Breast epithelium (tissue), 4 donors: ENCODE measurements around the gene P2RY12. TPM values are rescaled to one million over a fixed set of nuclear protein-coding genes. Genes with fewer than 3 reads are reported as not detected.

Experiments used
- DNase-seq, 2 donors: peaks; one replicate each; pipeline ENCODE4 v3.0.0-alpha.2; 2019; ENCODE audit warnings: low spot score in 2 of 2
- H3K27ac ChIP-seq, 2 donors: fragments of 200-600 bp; sonication (generic) in 1 of 2; one replicate each; pipeline ENCODE4 v1.5.1; 2016 to 2019; ENCODE audit warnings: mild to moderate bottlenecking in 1 of 2
- H3K27me3 ChIP-seq, 2 donors: fragments of 200-600 bp; sonication (generic) in 1 of 2; one replicate each; pipeline versions ENCODE4 v1.5.1 to v1.6.0; 2017 to 2019; ENCODE audit warnings: control low read depth in 1 of 2, mild to moderate bottlenecking in 1 of 2
- H3K36me3 ChIP-seq: fragments of 200-600 bp; one replicate; pipeline ENCODE4 v1.5.1; 2019
- H3K4me1 ChIP-seq, 2 donors: fragments of 200-600 bp; sonication (generic); one replicate each; pipeline ENCODE4 v1.5.1; 2016 to 2019; ENCODE audit warnings: control low read depth in 1 of 2
- H3K4me3 ChIP-seq, 3 donors: fragments of 200-600 bp; sonication (generic); 1 replicate in 2 of 3; 2 replicates in 1 of 3; pipeline ENCODE4 v1.5.1; 2016 to 2019; ENCODE audit warnings: mild to moderate bottlenecking in 3 of 3, moderate library complexity in 2 of 3
- H3K9me3 ChIP-seq, 2 donors: fragments of 200-600 bp; sonication (generic) in 1 of 2; one replicate each; pipeline ENCODE4 v1.5.1; 2016 to 2019; ENCODE audit warnings: control low read depth in 1 of 2
- CTCF ChIP-seq, 3 donors: fragments of 450-650 bp; IDR thresholded peaks; one replicate each; pipeline ENCODE4 v1.5.1; 2016 to 2017; ENCODE audit warnings: antibody characterized with exemption in 3 of 3, mild to moderate bottlenecking in 3 of 3, moderate library complexity in 3 of 3
- POLR2A ChIP-seq: fragments of 450-650 bp; IDR thresholded peaks from one replicate; pipeline ENCODE4 v1.6.1; 2016; ENCODE audit warnings: antibody characterized with exemption, mild to moderate bottlenecking, moderate library complexity
- POLR2AphosphoS5 ChIP-seq, 3 donors: sonication (generic); formaldehyde crosslinking; IDR thresholded peaks; one replicate each; pipeline ENCODE4 v1.6.1; 2017; ENCODE audit warnings: antibody characterized with exemption in 3 of 3
- intact Hi-C: fragments of 100-400 bp; cut with DNase I; formaldehyde crosslinking; loops from one replicate; pipeline ENCODE4 v1.15.1; 2023; ENCODE audit warnings: low total_unique reads
- total RNA-seq, 3 donors: library from RNA; depleted of rRNA; stranded (reverse); fragments of >200 nt; gene quantifications; one replicate each; pipeline ENCODE4 v1.1.0, GENCODE V29; 2016

Gene P2RY12
- total RNA-seq, 3 donors from 2014 or later, result 3.6 to 9.0 (median 3.7) TPM

- no peak for DNase-seq
- H3K4me3 ChIP-seq, result no peak overlapping the region
- H3K27ac ChIP-seq, result no peak overlapping the region
- no peaks in the 10 kb centered on the region for H3K9me3 ChIP-seq
- TF ChIP-seq CTCF (IDR thresholded peaks at IDR 0.05) (no peak), POLR2AphosphoS5 (IDR thresholded peaks at IDR 0.05) (no peak), POLR2A (no peak)
- intact Hi-C loops, result no loop called here
- H3K36me3 ChIP-seq, result no peaks in the 10 kb centered on the region
- H3K4me1 ChIP-seq, result no peaks in the 10 kb centered on the region
- H3K27me3 ChIP-seq, result no peaks in the 10 kb centered on the region
Measured at GRCh38 chr3:151331696-151332095, 52.9 kb downstream of the P2RY12 start.

GRCh38 chr3:151330899-151331298, 53.7 kb downstream of the P2RY12 start:
- DNase-seq, result no peak
- Histone ChIP-seq H3K27me3 (no peaks in the 10 kb centered on the region), H3K9me3 (no peaks in the 10 kb centered on the region), H3K27ac (no peak overlapping the region), H3K4me1 (no peaks in the 10 kb centered on the region), H3K36me3 (no peaks in the 10 kb centered on the region), H3K4me3 (no peak overlapping the region)
- TF ChIP-seq POLR2AphosphoS5 (IDR thresholded peaks at IDR 0.05) (no peak), CTCF (IDR thresholded peaks at IDR 0.05) (no peak), POLR2A (no peak)
- intact Hi-C loops, result no loop called here

GRCh38 chr3:151330379-151330778, 54.2 kb downstream of the P2RY12 start:
- TF ChIP-seq POLR2A (no peak), CTCF (IDR thresholded peaks at IDR 0.05) (no peak), POLR2AphosphoS5 (IDR thresholded peaks at IDR 0.05) (no peak)
- Histone ChIP-seq H3K27ac (no peak overlapping the region), H3K36me3 (no peaks in the 10 kb centered on the region), H3K27me3 (no peaks in the 10 kb centered on the region), H3K9me3 (no peaks in the 10 kb centered on the region), H3K4me1 (no peaks in the 10 kb centered on the region), H3K4me3 (no peak overlapping the region)
- intact Hi-C loops, result no loop called here
- no peak for DNase-seq

- Histone ChIP-seq H3K4me1 (no peaks in the 10 kb centered on the region), H3K9me3 (no peaks in the 10 kb centered on the region), H3K27ac (peak within 1 kb of the TSS; percentile 16 to 27), H3K27me3 (no peaks in the 10 kb centered on the region), H3K4me3 (peak within 1 kb of the TSS; percentile 19 to 39 (median 34)), H3K36me3 (no peaks in the 10 kb centered on the region)
- no peak for DNase-seq
- intact Hi-C loops, result loop anchor here (10.0 kb wide), 1 partner anchor 1155 kb away; no protein-coding TSS in a partner anchor
- TF ChIP-seq POLR2AphosphoS5 (IDR thresholded peaks at IDR 0.05) (no peak), CTCF (IDR thresholded peaks at IDR 0.05) (no peak), POLR2A (no peak)
Measured at GRCh38 chr3:151329363-151329762, 55.2 kb downstream of the P2RY12 start, which contains the start of gene P2RY13. TSS of gene P2RY13 (minus strand) at chr3:151329549. CDS start at chr3:151329528, 21 bp downstream.

GRCh38 chr3:151328298-151328995, 56.1 kb downstream of the P2RY12 start:
- Histone ChIP-seq H3K36me3 (no peaks in the 10 kb centered on the region), H3K27ac (peak overlapping the region; percentile 16 to 27), H3K27me3 (no peaks in the 10 kb centered on the region), H3K4me1 (no peaks in the 10 kb centered on the region), H3K4me3 (peak overlapping the region; percentile 19 to 39 (median 34)), H3K9me3 (no peaks in the 10 kb centered on the region)
- intact Hi-C loops, result loop anchor here (10.0 kb wide), 1 partner anchor 1156 kb away; no protein-coding TSS in a partner anchor
- TF ChIP-seq POLR2AphosphoS5 (IDR thresholded peaks at IDR 0.05), result no peak
- TF ChIP-seq POLR2A, result no peak
- no peak for TF ChIP-seq CTCF (IDR thresholded peaks at IDR 0.05)
- peak in 1 of 2 donors; percentile 22 for DNase-seq
